HepG2 (cell line): ENCODE results near the gene FLOT2. TPM values are rescaled to one million over a fixed set of nuclear protein-coding genes. Genes with fewer than 3 reads are reported as not detected.

Source experiments
- ATAC-seq: fragments of 200-7000 bp; cut with Tn5 transposase; 3 replicates; pipeline ENCODE4 v1.9.1; 2020; ENCODE audit warnings: mild to moderate bottlenecking, moderate library complexity
- BruUV-seq: library from RNA; stranded (reverse); fragments of 400-500 nt; replicated peaks from 2 replicates; lab custom pipeline; 2021; lab: Mats Ljungman, UMichigan
- CTCF ChIA-PET: fragments of 300-600 bp; formaldehyde crosslinking; extraction: SDS; loops from one replicate; lab custom pipeline; 2021; ENCODE audit warnings: low total read pairs, inconsistent platforms, low intra/inter-chr PET ratio; lab: Yijun Ruan, JAX
- POLR2A ChIA-PET: fragments of 350-600 bp; sonication (Branson Sonifier 250); formaldehyde crosslinking; loops from one replicate; lab custom pipeline; 2020; ENCODE audit warnings: antibody characterized with exemption, inconsistent platforms; lab: Yijun Ruan, JAX
- DNase-seq: peaks from one replicate; pipeline ENCODE4 v3.0.0-alpha.2; 2015; ENCODE audit warnings: low spot score
- FAIRE-seq: peaks from 3 replicates; lab custom pipeline; 2011; peaks lifted over from hg19 to GRCh38; lab: Jason Lieb, UNC
- H2AFZ ChIP-seq: one replicate; pipeline ENCODE4 v1.6.1; 2011; ENCODE audit warnings: low read length, inconsistent platforms
- H3K27ac ChIP-seq: fragments of 300-600 bp; 3 replicates; pipeline ENCODE4 v1.8.0; 2011; ENCODE audit warnings: mixed run types, mild to moderate bottlenecking, mixed read lengths, low read length, inconsistent platforms; ENCODE audit not compliant: insufficient read depth; ENCODE audit errors: extremely low read length
- H3K27me3 ChIP-seq, 2 experiments: fragments of 200-600 bp in 1 of 2; 2 replicates in 1 of 2; 3 replicates in 1 of 2; pipeline versions ENCODE4 v1.6.0 to v1.8.0; 2011; ENCODE audit warnings: low read length in 2 of 2, mild to moderate bottlenecking in 2 of 2, moderate library complexity in 2 of 2, inconsistent platforms in 1 of 2; ENCODE audit not compliant: insufficient read depth in 2 of 2, control insufficient read depth in 1 of 2
- H3K36me3 ChIP-seq, 2 experiments: fragments of 200-600 bp in 1 of 2; replicated peaks in 1 of 2; 2 replicates in 1 of 2; 3 replicates in 1 of 2; pipeline versions ENCODE4 v1.5.1 to v1.8.0; 2011; ENCODE audit warnings: low read length in 2 of 2, inconsistent platforms in 1 of 2; ENCODE audit not compliant: insufficient read depth in 2 of 2, control insufficient read depth in 1 of 2
- H3K4me1 ChIP-seq: 2 replicates; pipeline ENCODE4 v1.5.1; 2012; ENCODE audit warnings: low read length, inconsistent platforms; ENCODE audit not compliant: insufficient read depth
- H3K4me2 ChIP-seq: 2 replicates; pipeline ENCODE4 v1.6.0; 2011; ENCODE audit warnings: low read depth, low read length, inconsistent platforms
- H3K4me3 ChIP-seq, 3 experiments: fragments of 200-600 bp in 1 of 3; sonication (generic), shearing (Covaris generic) in 1 of 3; replicated peaks in 1 of 3; 2 replicates each; pipeline ENCODE4 v1.5.1; 2011 to 2016; ENCODE audit warnings: low read length in 3 of 3, inconsistent platforms in 2 of 3, low read depth in 2 of 3, mild to moderate bottlenecking in 2 of 3, control low read depth in 1 of 3, mixed read lengths in 1 of 3; ENCODE audit not compliant: insufficient read depth in 1 of 3
- H3K79me2 ChIP-seq: one replicate; pipeline ENCODE4 v1.6.1; 2011; ENCODE audit warnings: low read length, inconsistent platforms; ENCODE audit not compliant: insufficient read depth
- H3K9ac ChIP-seq: 2 replicates; pipeline ENCODE4 v1.6.0; 2011; ENCODE audit warnings: mild to moderate bottlenecking, low read depth, low read length, inconsistent platforms; ENCODE audit not compliant: insufficient read depth
- H3K9me3 ChIP-seq: 2 replicates; pipeline ENCODE4 v1.5.1; 2012; ENCODE audit warnings: mild to moderate bottlenecking, low read length
- H4K20me1 ChIP-seq: 2 replicates; pipeline ENCODE4 v1.6.0; 2011; ENCODE audit warnings: inconsistent platforms, mild to moderate bottlenecking, low read length, moderate library complexity; ENCODE audit not compliant: insufficient read depth
- CREBL2 ChIP-seq: sonication (generic); formaldehyde crosslinking; IDR thresholded peaks from 2 replicates; pipeline ENCODE4 v1.8.1; 2023; ENCODE audit warnings: missing genetic modification reagents, mild to moderate bottlenecking, borderline replicate concordance
- CSRNP2 ChIP-seq: sonication (generic); formaldehyde crosslinking; conservative IDR thresholded peaks from 2 replicates; pipeline ENCODE4 v1.8.0; 2022; ENCODE audit warnings: low read depth, missing genetic modification reagents
- EED ChIP-seq: sonication (generic); formaldehyde crosslinking; IDR thresholded peaks from 2 replicates; pipeline ENCODE4 v1.5.0; 2020; ENCODE audit warnings: mild to moderate bottlenecking, missing genetic modification reagents
- HDAC6 ChIP-seq: fragments of 200-600 bp; sonication (generic); IDR thresholded peaks from 2 replicates; pipeline ENCODE4 v1.7.0; 2017; ENCODE audit warnings: mild to moderate bottlenecking, antibody characterized with exemption, low read length, low read depth
- IKZF4 ChIP-seq: sonication (generic); formaldehyde crosslinking; IDR thresholded peaks from 2 replicates; pipeline ENCODE4 v1.5.1; 2020; ENCODE audit warnings: borderline replicate concordance, mild to moderate bottlenecking, low read depth, missing genetic modification reagents; ENCODE audit errors: not compliant biosample characterization
- IRX3 ChIP-seq: sonication (generic); formaldehyde crosslinking; IDR thresholded peaks from 2 replicates; pipeline ENCODE4 v1.8.1; 2023; ENCODE audit warnings: mild to moderate bottlenecking, low read depth, missing genetic modification reagents, borderline replicate concordance
- KDM5B ChIP-seq: sonication (generic); formaldehyde crosslinking; IDR thresholded peaks from 2 replicates; pipeline ENCODE4 v1.4.0; 2020; ENCODE audit warnings: missing genetic modification reagents, mild to moderate bottlenecking, borderline replicate concordance
- PREB ChIP-seq: sonication (generic); formaldehyde crosslinking; IDR thresholded peaks from 2 replicates; pipeline ENCODE4 v1.4.0; 2020; ENCODE audit warnings: missing genetic modification reagents
- SNAI1 ChIP-seq: sonication (generic); formaldehyde crosslinking; IDR thresholded peaks from 2 replicates; pipeline ENCODE4 v1.5.0; 2020; ENCODE audit warnings: mild to moderate bottlenecking, missing genetic modification reagents, borderline replicate concordance
- YEATS4 ChIP-seq: sonication (generic); formaldehyde crosslinking; IDR thresholded peaks from 2 replicates; pipeline ENCODE4 v1.4.0; 2020; ENCODE audit warnings: missing genetic modification reagents, borderline replicate concordance
- ZFX ChIP-seq: sonication (generic); formaldehyde crosslinking; IDR thresholded peaks from 2 replicates; pipeline ENCODE4 v1.4.0; 2020; ENCODE audit warnings: mild to moderate bottlenecking, low read depth, missing genetic modification reagents, moderate library complexity
- ZNF160 ChIP-seq: sonication (generic); formaldehyde crosslinking; IDR thresholded peaks from 2 replicates; pipeline ENCODE4 v1.8.0; 2022; ENCODE audit warnings: mild to moderate bottlenecking, inconsistent platforms, missing genetic modification reagents
- WGBS: methylation state at CpG from one replicate; pipeline ENCODE4 v1.1.6; 2017; ENCODE audit warnings: low lambda C conversion rate; 5-methylcytosine and 5-hydroxymethylcytosine counted together
- in situ Hi-C: cut with HindIII; loops from 2 replicates; pipeline ENCODE4 v1.10.0; 2017; ENCODE audit warnings: low pct_unique_long_range_greater_than_20kb; ENCODE audit not compliant: extremely low pct_ligation_motif_present
- intact Hi-C: fragments of 100-400 bp; cut with micrococcal nuclease; formaldehyde crosslinking; loops from one replicate; pipeline ENCODE4 v1.10.0; 2022; ENCODE audit not compliant: unreplicated experiment
- polyA plus RNA-seq, 8 experiments: library from polyadenylated mRNA; depleted of rRNA in 3 of 8; stranded (reverse) in 7 of 8; unstranded in 1 of 8; fragments of >200 nt; fragmentation: Illumina TruSeq in 4 of 8; extraction: Trizol in 4 of 8; gene quantifications; 2 replicates each; pipeline versions ENCODE4 v1.2.1 to v1.2.3, GENCODE V29; 2011 to 2016; ENCODE audit warnings: low read depth in 4 of 8, missing spikeins in 1 of 8, mixed read lengths in 1 of 8; ENCODE audit not compliant: insufficient read depth in 1 of 8
- total RNA-seq, 5 experiments: library from RNA; depleted of rRNA; stranded (reverse); fragments of >200 nt; fragmentation: Illumina TruSeq; extraction: Trizol; gene quantifications; 2 replicates each; pipeline ENCODE4 v1.2.3, GENCODE V29; 2016; ENCODE audit warnings: low read depth in 1 of 5

FLOT2 gene
- total and polyA plus RNA-seq, 2 of the 13 experiments (the other 11 are each of a cell fraction or from before 2014, with no cell fraction given): 54.3 to 54.5 TPM

- BruUV-seq: no TSS peak
- Histone ChIP-seq H3K36me3 (peaks cover 19 to 29% of the 10 kb centered on the region in 2 experiments; a peak in 4 of 5 replicates), H3K4me3 (no peak overlapping the region), H2AFZ (no peak overlapping the region), H3K27me3 (peaks cover 0 to 2% of the 10 kb centered on the region in 2 experiments; a peak in 1 of 5 replicates), H3K27ac (no peak overlapping the region), H4K20me1 (no peaks in the 10 kb centered on the region), H3K4me1 (peaks cover 24% of the 10 kb centered on the region), H3K9ac (no peak overlapping the region), H3K4me2 (no peak overlapping the region), H3K79me2 (peaks cover 18% of the 10 kb centered on the region), H3K9me3 (no peaks in the 10 kb centered on the region)
- intact Hi-C loops (no loop called here), in situ Hi-C loops (no loop called here)
- TF ChIP-seq EED (CRISPR knock-in tag): no peak
- TF ChIP-seq YEATS4: no peak
- TF ChIP-seq KDM5B (CRISPR knock-in tag): no peak
- no peak for TF ChIP-seq HDAC6
- TF ChIP-seq PREB (CRISPR knock-in tag): no peak
- no peak for TF ChIP-seq ZNF160 (CRISPR knock-in tag)
- no peak for TF ChIP-seq ZFX (CRISPR knock-in tag)
- TF ChIP-seq CREBL2 (CRISPR knock-in tag): no peak
- TF ChIP-seq CSRNP2 (CRISPR knock-in tag): no peak
- TF ChIP-seq IRX3 (CRISPR knock-in tag): no peak
- TF ChIP-seq IKZF4 (CRISPR knock-in tag): no peak
- TF ChIP-seq SNAI1 (CRISPR knock-in tag): no peak
- CTCF ChIA-PET: no interaction called here
- WGBS: 100% methylated on average over 3 of the region's 3 CpGs
- ATAC-seq: no peak
- POLR2A ChIA-PET: interaction anchor here (1.4 kb wide), 1 partner anchor 15 kb away, joined by 4 read pairs; the partner anchor contains the start of gene FAM222B
- no peak for DNase-seq
- FAIRE-seq: no peak
Measured at GRCh38 chr17:28857905-28858800, 39.4 kb downstream of the FLOT2 start.
